HEK293 (cell line): Measurements from ENCODE around the gene MPG.

Source experiments
- SCRT1 ChIP-seq: fragments of 450-650 bp; formaldehyde crosslinking; IDR thresholded peaks from 2 replicates; pipeline ENCODE4 v1.5.1; 2016; ENCODE audit warnings: missing biosample characterization, missing genetic modification characterization, borderline replicate concordance
- SP2 ChIP-seq: fragments of 450-650 bp; formaldehyde crosslinking; IDR thresholded peaks from 2 replicates; pipeline ENCODE4 v1.5.1; 2016; ENCODE audit warnings: missing biosample characterization, missing genetic modification characterization
- YY2 ChIP-seq: fragments of 450-650 bp; formaldehyde crosslinking; IDR thresholded peaks from 2 replicates; pipeline ENCODE4 v1.5.1; 2016; ENCODE audit warnings: missing biosample characterization, missing genetic modification characterization
- ZNF138 ChIP-seq: fragments of 450-650 bp; formaldehyde crosslinking; IDR thresholded peaks from 2 replicates; pipeline ENCODE4 v1.5.1; 2016; ENCODE audit warnings: missing biosample characterization, missing genetic modification characterization, borderline replicate concordance
- ZNF140 ChIP-seq: fragments of 450-650 bp; formaldehyde crosslinking; IDR thresholded peaks from 2 replicates; pipeline ENCODE4 v1.5.1; 2016; ENCODE audit warnings: missing biosample characterization, missing genetic modification characterization
- ZNF211 ChIP-seq: fragments of 450-650 bp; formaldehyde crosslinking; IDR thresholded peaks from 2 replicates; pipeline ENCODE4 v1.5.1; 2016; ENCODE audit warnings: low read depth, missing biosample characterization, missing genetic modification characterization
- ZNF24 ChIP-seq: fragments of 450-650 bp; formaldehyde crosslinking; IDR thresholded peaks from 2 replicates; pipeline ENCODE4 v1.5.1; 2016; ENCODE audit warnings: missing biosample characterization, missing genetic modification characterization
- ZNF341 ChIP-seq: fragments of 450-650 bp; formaldehyde crosslinking; IDR thresholded peaks from 2 replicates; pipeline ENCODE4; 2016; ENCODE audit warnings: low read depth, missing biosample characterization, missing genetic modification characterization
- TF ChIP-seq, protein P1 (sequence below): fragments of 450-650 bp; formaldehyde crosslinking; IDR thresholded peaks from 2 replicates; pipeline ENCODE4 v1.5.1; 2016; ENCODE audit warnings: missing biosample characterization, missing genetic modification characterization
- TF ChIP-seq, protein P2 (sequence below): fragments of 450-650 bp; formaldehyde crosslinking; optimal IDR thresholded peaks from 2 replicates; pipeline ENCODE3; 2016; ENCODE audit warnings: missing biosample characterization, mild to moderate bottlenecking, missing genetic modification characterization
- TF ChIP-seq, protein P3 (sequence below): fragments of 450-650 bp; formaldehyde crosslinking; IDR thresholded peaks from 2 replicates; pipeline ENCODE4 v1.5.1; 2016; ENCODE audit warnings: missing biosample characterization, missing genetic modification characterization
- TF ChIP-seq, protein P4 (sequence below): fragments of 450-650 bp; formaldehyde crosslinking; IDR thresholded peaks from 2 replicates; pipeline ENCODE4 v1.5.1; 2016; ENCODE audit warnings: missing biosample characterization, missing genetic modification characterization

DNA sequence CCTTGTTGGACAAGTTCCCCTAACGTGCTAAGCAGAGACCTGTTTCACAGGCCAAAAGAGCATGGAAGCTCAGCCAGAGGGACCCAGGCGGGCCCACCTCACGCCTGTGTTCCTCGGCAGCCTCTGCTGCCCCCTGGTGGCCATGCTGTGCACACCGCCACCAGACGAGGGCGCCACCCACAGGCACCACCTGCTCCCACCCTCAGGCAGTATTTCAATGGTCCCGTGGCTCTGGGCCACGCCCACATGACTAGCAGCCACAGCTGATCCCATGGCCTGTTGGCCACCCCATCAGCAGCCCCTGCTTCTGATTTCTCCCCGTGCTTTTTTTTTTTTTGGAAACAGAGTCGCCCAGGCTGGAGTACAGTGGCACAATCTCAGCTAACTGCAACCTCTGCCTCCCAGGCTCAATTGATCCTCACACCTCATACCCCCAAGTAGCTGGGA lies 18.9 kb downstream of the MPG start:
- TF ChIP-seq, protein P1, sequence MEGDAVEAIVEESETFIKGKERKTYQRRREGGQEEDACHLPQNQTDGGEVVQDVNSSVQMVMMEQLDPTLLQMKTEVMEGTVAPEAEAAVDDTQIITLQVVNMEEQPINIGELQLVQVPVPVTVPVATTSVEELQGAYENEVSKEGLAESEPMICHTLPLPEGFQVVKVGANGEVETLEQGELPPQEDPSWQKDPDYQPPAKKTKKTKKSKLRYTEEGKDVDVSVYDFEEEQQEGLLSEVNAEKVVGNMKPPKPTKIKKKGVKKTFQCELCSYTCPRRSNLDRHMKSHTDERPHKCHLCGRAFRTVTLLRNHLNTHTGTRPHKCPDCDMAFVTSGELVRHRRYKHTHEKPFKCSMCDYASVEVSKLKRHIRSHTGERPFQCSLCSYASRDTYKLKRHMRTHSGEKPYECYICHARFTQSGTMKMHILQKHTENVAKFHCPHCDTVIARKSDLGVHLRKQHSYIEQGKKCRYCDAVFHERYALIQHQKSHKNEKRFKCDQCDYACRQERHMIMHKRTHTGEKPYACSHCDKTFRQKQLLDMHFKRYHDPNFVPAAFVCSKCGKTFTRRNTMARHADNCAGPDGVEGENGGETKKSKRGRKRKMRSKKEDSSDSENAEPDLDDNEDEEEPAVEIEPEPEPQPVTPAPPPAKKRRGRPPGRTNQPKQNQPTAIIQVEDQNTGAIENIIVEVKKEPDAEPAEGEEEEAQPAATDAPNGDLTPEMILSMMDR (tag by site-specific recombination), result peak; percentile 99
- TF ChIP-seq, protein P2, sequence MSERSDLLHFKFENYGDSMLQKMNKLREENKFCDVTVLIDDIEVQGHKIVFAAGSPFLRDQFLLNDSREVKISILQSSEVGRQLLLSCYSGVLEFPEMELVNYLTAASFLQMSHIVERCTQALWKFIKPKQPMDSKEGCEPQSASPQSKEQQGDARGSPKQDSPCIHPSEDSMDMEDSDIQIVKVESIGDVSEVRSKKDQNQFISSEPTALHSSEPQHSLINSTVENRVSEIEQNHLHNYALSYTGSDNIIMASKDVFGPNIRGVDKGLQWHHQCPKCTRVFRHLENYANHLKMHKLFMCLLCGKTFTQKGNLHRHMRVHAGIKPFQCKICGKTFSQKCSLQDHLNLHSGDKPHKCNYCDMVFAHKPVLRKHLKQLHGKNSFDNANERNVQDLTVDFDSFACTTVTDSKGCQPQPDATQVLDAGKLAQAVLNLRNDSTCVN, result peak; percentile 11
- TF ChIP-seq ZNF211 (tag by site-specific recombination), result no peak
- no peak for TF ChIP-seq SP2 (tag by site-specific recombination)
- no peak for TF ChIP-seq ZNF138
- TF ChIP-seq, protein P3, sequence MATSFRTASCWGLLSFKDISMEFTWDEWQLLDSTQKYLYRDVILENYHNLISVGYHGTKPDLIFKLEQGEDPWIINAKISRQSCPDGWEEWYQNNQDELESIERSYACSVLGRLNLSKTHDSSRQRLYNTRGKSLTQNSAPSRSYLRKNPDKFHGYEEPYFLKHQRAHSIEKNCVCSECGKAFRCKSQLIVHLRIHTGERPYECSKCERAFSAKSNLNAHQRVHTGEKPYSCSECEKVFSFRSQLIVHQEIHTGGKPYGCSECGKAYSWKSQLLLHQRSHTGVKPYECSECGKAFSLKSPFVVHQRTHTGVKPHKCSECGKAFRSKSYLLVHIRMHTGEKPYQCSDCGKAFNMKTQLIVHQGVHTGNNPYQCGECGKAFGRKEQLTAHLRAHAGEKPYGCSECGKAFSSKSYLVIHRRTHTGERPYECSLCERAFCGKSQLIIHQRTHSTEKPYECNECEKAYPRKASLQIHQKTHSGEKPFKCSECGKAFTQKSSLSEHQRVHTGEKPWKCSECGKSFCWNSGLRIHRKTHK (tag by site-specific recombination), result no peak
- TF ChIP-seq YY2 (tag by site-specific recombination), result no peak
- no peak for TF ChIP-seq ZNF24
- TF ChIP-seq SCRT1 (tag by site-specific recombination), result peak; percentile 80
- TF ChIP-seq, protein P4, sequence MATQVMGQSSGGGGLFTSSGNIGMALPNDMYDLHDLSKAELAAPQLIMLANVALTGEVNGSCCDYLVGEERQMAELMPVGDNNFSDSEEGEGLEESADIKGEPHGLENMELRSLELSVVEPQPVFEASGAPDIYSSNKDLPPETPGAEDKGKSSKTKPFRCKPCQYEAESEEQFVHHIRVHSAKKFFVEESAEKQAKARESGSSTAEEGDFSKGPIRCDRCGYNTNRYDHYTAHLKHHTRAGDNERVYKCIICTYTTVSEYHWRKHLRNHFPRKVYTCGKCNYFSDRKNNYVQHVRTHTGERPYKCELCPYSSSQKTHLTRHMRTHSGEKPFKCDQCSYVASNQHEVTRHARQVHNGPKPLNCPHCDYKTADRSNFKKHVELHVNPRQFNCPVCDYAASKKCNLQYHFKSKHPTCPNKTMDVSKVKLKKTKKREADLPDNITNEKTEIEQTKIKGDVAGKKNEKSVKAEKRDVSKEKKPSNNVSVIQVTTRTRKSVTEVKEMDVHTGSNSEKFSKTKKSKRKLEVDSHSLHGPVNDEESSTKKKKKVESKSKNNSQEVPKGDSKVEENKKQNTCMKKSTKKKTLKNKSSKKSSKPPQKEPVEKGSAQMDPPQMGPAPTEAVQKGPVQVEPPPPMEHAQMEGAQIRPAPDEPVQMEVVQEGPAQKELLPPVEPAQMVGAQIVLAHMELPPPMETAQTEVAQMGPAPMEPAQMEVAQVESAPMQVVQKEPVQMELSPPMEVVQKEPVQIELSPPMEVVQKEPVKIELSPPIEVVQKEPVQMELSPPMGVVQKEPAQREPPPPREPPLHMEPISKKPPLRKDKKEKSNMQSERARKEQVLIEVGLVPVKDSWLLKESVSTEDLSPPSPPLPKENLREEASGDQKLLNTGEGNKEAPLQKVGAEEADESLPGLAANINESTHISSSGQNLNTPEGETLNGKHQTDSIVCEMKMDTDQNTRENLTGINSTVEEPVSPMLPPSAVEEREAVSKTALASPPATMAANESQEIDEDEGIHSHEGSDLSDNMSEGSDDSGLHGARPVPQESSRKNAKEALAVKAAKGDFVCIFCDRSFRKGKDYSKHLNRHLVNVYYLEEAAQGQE, result no peak
- TF ChIP-seq ZNF341 (tag by site-specific recombination), result peak; percentile 65
- no peak for TF ChIP-seq ZNF140 (tag by site-specific recombination)
